Naive thymus-derived CD8-positive, alpha-beta T cell (primary cell): Measurements from ENCODE around the gene SFI1. TPM values are rescaled to one million over a fixed set of nuclear protein-coding genes. Genes with fewer than 3 reads are reported as not detected.

Source experiments
- ATAC-seq, 2 donors: fragments of 150-1000 bp; cut with Tn5 transposase in 1 of 2; sonication (Bioruptor Pico), chemical (Tn5 transposase) in 1 of 2; 1 replicate in 1 of 2; 2 replicates in 1 of 2; pipeline ENCODE4 v1.10.0; 2021; ENCODE audit warnings: mild to moderate bottlenecking in 2 of 2, moderate library complexity in 2 of 2
- POLR2A ChIA-PET: fragments of 350-600 bp; sonication (Branson Sonifier 250); formaldehyde crosslinking; loops from one replicate; lab custom pipeline; 2021; ENCODE audit warnings: antibody characterized with exemption; lab: Charles Lee
- DNase-seq, 10 donors: peaks; one replicate each; pipeline versions ENCODE4 v3.0.0 to v3.0.0-alpha.2; 2020 to 2022
- H3K27ac Mint-ChIP-seq, 10 donors: one replicate each; pipeline ENCODE4 v1.8.0; 2020 to 2022; ENCODE audit warnings: mild to moderate bottlenecking in 10 of 10, mixed read lengths in 10 of 10, moderate library complexity in 4 of 10, inconsistent platforms in 1 of 10
- H3K27me3 Mint-ChIP-seq, 5 donors: one replicate each; pipeline ENCODE4 v1.8.0; 2021 to 2022; ENCODE audit warnings: mixed read lengths in 5 of 5
- H3K36me3 Mint-ChIP-seq, 3 donors: one replicate each; pipeline ENCODE4 v1.8.0; 2020 to 2022; ENCODE audit warnings: mixed read lengths in 3 of 3, mild to moderate bottlenecking in 2 of 3, inconsistent platforms in 1 of 3
- H3K4me1 Mint-ChIP-seq, 4 donors: one replicate each; pipeline ENCODE4 v1.8.0; 2021 to 2022; ENCODE audit warnings: mixed read lengths in 4 of 4
- H3K4me3 Mint-ChIP-seq, 10 donors: one replicate each; pipeline ENCODE4 v1.8.0; 2020 to 2022; ENCODE audit warnings: mild to moderate bottlenecking in 10 of 10, mixed read lengths in 10 of 10, moderate library complexity in 6 of 10, inconsistent platforms in 1 of 10
- H3K9me3 Mint-ChIP-seq, 9 donors: one replicate each; pipeline ENCODE4 v1.8.0; 2020 to 2022; ENCODE audit warnings: mixed read lengths in 9 of 9, mild to moderate bottlenecking in 3 of 9, inconsistent platforms in 1 of 9, moderate library complexity in 1 of 9
- polyA plus RNA-seq, 3 donors: library from polyadenylated mRNA; unstranded; fragments of 300-500 nt; fragmentation: Illumina TruSeq; gene quantifications; one replicate each; pipeline ENCODE4 v1.2.3, GENCODE V29; 2021
- total RNA-seq, 8 experiments: library from RNA in 2 of 8; stranded (reverse) in 2 of 8; gene quantifications; one replicate each; pipeline ENCODE4 v1.2.3 and lab custom pipeline; 2021 to 2026

Gene SFI1
- total and polyA plus RNA-seq, 5 experiments from 2014 or later, result 23.1 to 371 (median 49.8) TPM

- Mint-ChIP-seq H3K36me3 (peaks cover 0 to 52% (median 2%) of the 10 kb centered on the region in 3 donors), H3K27me3 (no peaks in the 10 kb centered on the region), H3K4me1 (peaks cover 15 to 21% (median 16%) of the 10 kb centered on the region in 4 donors), H3K27ac (peak overlapping the region in 9 of 10 donors; percentile 28 to 94 (median 88)), H3K4me3 (peak overlapping the region in 1 of 10 donors; percentile 4), H3K9me3 (no peaks in the 10 kb centered on the region)
- POLR2A ChIA-PET, result no interaction called here
- no peak for ATAC-seq
- no peak for DNase-seq
Observed at GRCh38 chr22:31614781-31615490, 118.6 kb downstream of the SFI1 start.

GRCh38 chr22:31615491-31615860 is 119.1 kb downstream of the SFI1 start:
- peak overlapping the region; percentile 58 to 94 (median 86) for H3K27ac Mint-ChIP-seq
- H3K36me3 Mint-ChIP-seq, result peaks cover 0 to 49% (median 2%) of the 10 kb centered on the region in 3 donors
- POLR2A ChIA-PET, result no interaction called here

DNA sequence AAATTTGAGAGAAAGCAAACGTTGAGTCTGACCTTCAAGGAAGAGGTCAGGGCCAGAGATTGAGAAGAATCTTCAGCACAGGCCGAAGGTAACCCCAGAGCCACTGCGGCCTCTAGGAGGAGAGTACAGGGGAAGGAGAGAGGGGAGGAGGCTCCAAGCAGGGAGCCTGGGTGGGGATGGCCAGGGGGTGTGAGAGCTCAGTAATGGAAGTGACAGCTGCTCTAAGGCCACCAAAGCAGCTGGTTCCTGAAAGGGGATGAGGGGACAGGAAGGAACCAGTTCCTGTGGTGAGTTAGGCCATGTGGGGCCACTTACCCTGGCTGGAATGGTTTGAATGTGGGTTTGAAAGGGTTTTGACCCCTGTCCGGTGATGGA is 119.6 kb downstream of the SFI1 start:
- Mint-ChIP-seq H3K4me1 (peaks cover 15 to 21% (median 16%) of the 10 kb centered on the region in 4 donors), H3K9me3 (no peaks in the 10 kb centered on the region), H3K36me3 (peaks cover 0 to 49% (median 2%) of the 10 kb centered on the region in 3 donors), H3K27me3 (no peaks in the 10 kb centered on the region), H3K27ac (peak overlapping the region; percentile 58 to 94 (median 86)), H3K4me3 (peak overlapping the region in 1 of 10 donors; percentile 37)
- ATAC-seq (no peak), DNase-seq (no peak)
- POLR2A ChIA-PET, result no interaction called here

More at GRCh38 chr22:31615491-31615860, 119.1 kb downstream of the SFI1 start:
- no peaks in the 10 kb centered on the region for H3K27me3 Mint-ChIP-seq
- H3K4me1 Mint-ChIP-seq, result peaks cover 15 to 21% (median 16%) of the 10 kb centered on the region in 4 donors
- DNase-seq (no peak), ATAC-seq (no peak)
- H3K9me3 Mint-ChIP-seq, result no peaks in the 10 kb centered on the region
- peak overlapping the region in 1 of 10 donors; percentile 4 for H3K4me3 Mint-ChIP-seq

DNA sequence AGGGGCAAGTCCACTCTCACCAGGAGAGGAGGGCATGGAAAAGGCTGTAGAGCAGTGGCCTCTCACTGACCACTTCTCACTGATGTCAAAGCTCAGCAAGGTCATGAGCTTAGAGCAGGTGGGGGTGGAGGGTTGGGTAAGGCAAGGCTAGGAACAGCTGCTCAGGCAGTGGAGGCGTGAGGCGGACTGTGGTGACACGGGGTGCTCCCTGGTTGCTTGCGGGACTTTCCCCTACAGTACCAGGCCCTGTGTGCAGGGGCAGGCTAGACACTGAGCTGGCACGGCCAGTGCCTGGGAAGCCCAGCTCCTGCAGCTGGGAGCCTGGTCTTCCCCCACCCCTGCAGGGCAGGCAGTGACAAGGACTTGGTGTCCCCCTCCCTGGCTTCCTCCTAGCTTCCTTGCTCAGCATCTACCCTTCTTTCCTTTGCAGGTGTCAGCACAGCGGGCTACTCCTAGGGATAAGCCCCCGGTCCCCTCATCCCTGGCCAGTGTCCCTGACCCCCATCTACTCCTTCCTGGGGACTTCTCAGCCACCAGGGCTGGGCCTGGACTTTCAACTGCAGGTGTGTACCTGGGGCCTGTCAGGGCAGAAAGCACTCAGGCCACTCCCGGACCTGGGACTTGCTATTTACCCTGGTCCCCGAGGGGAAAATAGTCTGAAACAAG is 120.1 kb downstream of the SFI1 start:
- Mint-ChIP-seq H3K27ac (peak overlapping the region in 8 of 10 donors; percentile 61 to 94 (median 82)), H3K4me3 (peak overlapping the region in 1 of 10 donors; percentile 34), H3K27me3 (no peaks in the 10 kb centered on the region), H3K9me3 (no peaks in the 10 kb centered on the region), H3K4me1 (peaks cover 15 to 21% (median 16%) of the 10 kb centered on the region in 4 donors), H3K36me3 (peaks cover 0 to 46% (median 0%) of the 10 kb centered on the region in 3 donors)
- ATAC-seq (peak; percentile 15 to 47), DNase-seq (no peak)
- POLR2A ChIA-PET, result no interaction called here

DNA sequence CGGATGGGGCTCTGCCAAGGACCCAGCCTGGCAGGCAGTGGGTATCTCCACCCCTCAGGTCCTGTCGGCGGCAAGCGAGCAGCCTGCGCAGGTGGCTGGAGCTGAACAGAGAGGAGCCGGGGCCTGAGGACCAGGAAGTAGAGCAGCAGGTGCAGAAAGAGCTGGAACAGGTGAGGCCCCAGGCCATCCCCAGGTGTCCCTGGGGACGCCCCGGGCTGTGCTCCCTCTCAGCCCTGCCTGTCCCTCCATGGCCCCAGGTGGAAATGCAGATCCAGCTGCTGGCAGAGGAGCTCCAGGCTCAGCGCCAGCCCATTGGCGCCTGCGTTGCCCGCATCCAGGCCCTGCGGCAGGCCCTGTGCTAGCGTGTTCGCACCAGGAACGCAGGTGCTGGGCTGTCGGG is 121.7 kb downstream of the SFI1 start:
- POLR2A ChIA-PET, result interaction anchor here (0.9 to 1.2 kb wide), 2 partner anchors 9 to 13 kb away, joined by 3 to 4 read pairs; no protein-coding TSS in a partner anchor
- Mint-ChIP-seq H3K9me3 (no peaks in the 10 kb centered on the region), H3K27ac (peak overlapping the region in 2 of 10 donors; percentile 56 to 74), H3K36me3 (peaks cover 0 to 38% (median 0%) of the 10 kb centered on the region in 3 donors), H3K4me1 (peaks cover 16 to 24% (median 20%) of the 10 kb centered on the region in 4 donors), H3K4me3 (no peak overlapping the region), H3K27me3 (no peaks in the 10 kb centered on the region)
- no peak for DNase-seq
- no peak for ATAC-seq

GRCh38 chr22:31618471-31619176 is 122.3 kb downstream of the SFI1 start:
- Mint-ChIP-seq H3K36me3 (peaks cover 0 to 38% (median 0%) of the 10 kb centered on the region in 3 donors), H3K27me3 (no peaks in the 10 kb centered on the region), H3K4me1 (peaks cover 16 to 28% (median 20%) of the 10 kb centered on the region in 4 donors), H3K27ac (peak overlapping the region in 6 of 10 donors; percentile 10 to 88 (median 63)), H3K9me3 (no peaks in the 10 kb centered on the region), H3K4me3 (no peak overlapping the region)
- POLR2A ChIA-PET, result interaction anchor here (0.9 to 4.5 kb wide), 2 partner anchors 12 kb away, joined by 3 to 24 read pairs; no protein-coding TSS in a partner anchor
- ATAC-seq (no peak), DNase-seq (no peak)

GRCh38 chr22:31619611-31620300 is 123.4 kb downstream of the SFI1 start:
- Mint-ChIP-seq H3K9me3 (no peaks in the 10 kb centered on the region), H3K4me3 (peak overlapping the region in 1 of 10 donors; percentile 16), H3K27me3 (no peaks in the 10 kb centered on the region), H3K27ac (peak overlapping the region in 6 of 10 donors; percentile 48 to 88 (median 66)), H3K4me1 (peaks cover 11 to 29% (median 19%) of the 10 kb centered on the region in 4 donors), H3K36me3 (peaks cover 0 to 34% (median 0%) of the 10 kb centered on the region in 3 donors)
- no peak for DNase-seq
- POLR2A ChIA-PET, result interaction anchor here (1.4 to 4.5 kb wide), 2 partner anchors 11 to 45 kb away, joined by 3 to 24 read pairs; no protein-coding TSS in a partner anchor
- ATAC-seq, result no peak

DNA sequence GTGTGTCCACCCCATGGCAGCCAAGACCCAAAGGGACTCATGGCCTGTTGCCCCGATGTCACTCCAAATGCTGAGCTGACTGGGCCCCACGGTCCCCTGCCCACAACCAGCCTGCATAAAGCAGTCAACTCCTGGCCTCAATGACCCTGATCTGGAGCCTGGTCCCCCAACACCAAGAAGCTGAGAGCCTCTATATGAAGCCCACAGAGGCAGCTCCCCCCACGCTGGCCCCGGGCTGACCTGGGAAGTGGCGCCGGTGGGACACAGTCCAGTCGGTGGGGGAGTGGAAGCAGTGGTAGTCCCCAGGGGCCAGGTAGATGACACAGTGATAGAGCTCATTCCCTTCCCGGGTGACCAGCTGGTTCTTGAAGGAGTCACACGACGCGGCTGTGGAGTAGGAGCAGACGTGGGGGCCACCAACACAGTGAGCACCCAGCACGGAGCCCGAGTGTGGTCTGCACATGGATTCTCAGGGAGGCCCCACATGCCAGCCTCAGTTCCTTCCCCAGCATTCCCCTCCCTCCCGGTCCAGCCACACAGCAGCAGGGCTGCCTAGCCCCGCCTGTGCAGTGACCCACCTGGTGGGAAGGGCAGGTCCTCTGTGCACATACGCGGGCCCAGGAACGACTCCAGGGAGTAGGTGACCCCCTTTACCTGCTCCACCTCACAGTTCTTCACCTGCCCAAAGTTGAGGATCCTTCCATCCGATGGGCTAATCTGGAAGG is 124.6 kb downstream of the SFI1 start:
- H3K36me3 Mint-ChIP-seq, result peaks cover 0 to 27% (median 0%) of the 10 kb centered on the region in 3 donors
- POLR2A ChIA-PET, result interaction anchor here (1.4 to 4.5 kb wide), 2 partner anchors 10 to 46 kb away, joined by 3 to 24 read pairs; no protein-coding TSS in a partner anchor
- no peaks in the 10 kb centered on the region for H3K27me3 Mint-ChIP-seq

GRCh38 chr22:31621507-31622124 is 125.3 kb downstream of the SFI1 start:
- Mint-ChIP-seq H3K9me3 (no peaks in the 10 kb centered on the region), H3K4me3 (peak overlapping the region in 1 of 10 donors; percentile 7), H3K27me3 (no peaks in the 10 kb centered on the region), H3K4me1 (peaks cover 7 to 33% (median 18%) of the 10 kb centered on the region in 4 donors), H3K27ac (peak overlapping the region in 9 of 10 donors; percentile 18 to 88 (median 81)), H3K36me3 (peaks cover 0 to 27% (median 0%) of the 10 kb centered on the region in 3 donors)
- no peak for DNase-seq
- POLR2A ChIA-PET, result interaction anchor here (4.5 kb wide), 1 partner anchor 9 kb away, joined by 24 read pairs; no protein-coding TSS in a partner anchor
- peak; percentile 4 to 7 for ATAC-seq

More for the DNA sequence above, 124.6 kb downstream of the SFI1 start:
- H3K4me3 Mint-ChIP-seq, result peak overlapping the region in 2 of 10 donors; percentile 10 to 24
- DNase-seq, result no peak
- H3K27ac Mint-ChIP-seq, result peak overlapping the region in 6 of 10 donors; percentile 52 to 93 (median 64)
- H3K4me1 Mint-ChIP-seq, result peaks cover 9 to 29% (median 18%) of the 10 kb centered on the region in 4 donors
- no peak for ATAC-seq
- no peaks in the 10 kb centered on the region for H3K9me3 Mint-ChIP-seq

- H3K4me1 Mint-ChIP-seq, result peaks cover 9 to 46% (median 29%) of the 10 kb centered on the region in 4 donors
- no peaks in the 10 kb centered on the region for H3K9me3 Mint-ChIP-seq
- DNase-seq (no peak), ATAC-seq (no peak)
- peak overlapping the region in 2 of 10 donors; percentile 12 to 56 for H3K4me3 Mint-ChIP-seq
- POLR2A ChIA-PET, result interaction anchor here (1.0 to 4.5 kb wide), 3 partner anchors 8 to 276 kb away, joined by 3 to 24 read pairs (median 3); no protein-coding TSS in a partner anchor
- H3K36me3 Mint-ChIP-seq, result peaks cover 0 to 20% (median 0%) of the 10 kb centered on the region in 3 donors
- no peaks in the 10 kb centered on the region for H3K27me3 Mint-ChIP-seq
- H3K27ac Mint-ChIP-seq, result peak overlapping the region in 7 of 10 donors; percentile 20 to 87 (median 66)
Observed at GRCh38 chr22:31622980-31623379, 126.6 kb downstream of the SFI1 start.
